Lower leg skin (tissue), 3 donors: ENCODE data around the gene KCNMA1.

Source experiments
- POLR2A ChIP-seq, 2 donors: fragments of 450-650 bp; IDR thresholded peaks; one replicate each; pipeline ENCODE4 v1.6.1; 2016 to 2017; ENCODE audit warnings: antibody characterized with exemption in 2 of 2, mild to moderate bottlenecking in 1 of 2, moderate library complexity in 1 of 2
- TF ChIP-seq, protein P1 (sequence below), 3 donors: fragments of 450-650 bp; IDR thresholded peaks; one replicate each; pipeline ENCODE4 v1.5.1; 2016; ENCODE audit warnings: antibody characterized with exemption in 3 of 3, mild to moderate bottlenecking in 3 of 3, moderate library complexity in 2 of 3

DNA sequence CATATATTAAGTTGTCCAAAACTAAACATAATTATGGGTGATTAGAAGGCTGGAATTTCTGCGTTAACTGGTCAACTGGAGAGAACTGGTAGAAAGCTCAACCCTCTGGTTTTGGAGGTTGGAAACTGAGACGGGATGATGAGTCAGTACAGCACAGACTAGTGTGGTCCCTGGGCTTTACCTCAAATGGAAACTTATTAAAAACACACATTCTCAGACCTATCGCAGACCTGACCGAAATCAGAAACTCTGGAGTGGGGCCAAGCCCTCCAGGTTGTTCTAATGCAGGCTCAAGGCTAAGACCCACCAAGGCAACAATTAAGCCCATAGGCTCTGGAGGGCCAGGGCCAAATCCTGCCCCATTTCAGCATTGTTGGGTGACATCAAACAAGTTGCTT, 136.9 kb downstream of the KCNMA1 start:
- no peak for TF ChIP-seq POLR2A (IDR thresholded peaks at IDR 0.05)
- TF ChIP-seq, protein P1, sequence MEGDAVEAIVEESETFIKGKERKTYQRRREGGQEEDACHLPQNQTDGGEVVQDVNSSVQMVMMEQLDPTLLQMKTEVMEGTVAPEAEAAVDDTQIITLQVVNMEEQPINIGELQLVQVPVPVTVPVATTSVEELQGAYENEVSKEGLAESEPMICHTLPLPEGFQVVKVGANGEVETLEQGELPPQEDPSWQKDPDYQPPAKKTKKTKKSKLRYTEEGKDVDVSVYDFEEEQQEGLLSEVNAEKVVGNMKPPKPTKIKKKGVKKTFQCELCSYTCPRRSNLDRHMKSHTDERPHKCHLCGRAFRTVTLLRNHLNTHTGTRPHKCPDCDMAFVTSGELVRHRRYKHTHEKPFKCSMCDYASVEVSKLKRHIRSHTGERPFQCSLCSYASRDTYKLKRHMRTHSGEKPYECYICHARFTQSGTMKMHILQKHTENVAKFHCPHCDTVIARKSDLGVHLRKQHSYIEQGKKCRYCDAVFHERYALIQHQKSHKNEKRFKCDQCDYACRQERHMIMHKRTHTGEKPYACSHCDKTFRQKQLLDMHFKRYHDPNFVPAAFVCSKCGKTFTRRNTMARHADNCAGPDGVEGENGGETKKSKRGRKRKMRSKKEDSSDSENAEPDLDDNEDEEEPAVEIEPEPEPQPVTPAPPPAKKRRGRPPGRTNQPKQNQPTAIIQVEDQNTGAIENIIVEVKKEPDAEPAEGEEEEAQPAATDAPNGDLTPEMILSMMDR (IDR thresholded peaks at IDR 0.05), result no peak
